ENCODE measurements around the gene THAP3. TPM values are rescaled to one million over a fixed set of nuclear protein-coding genes. Genes with fewer than 3 reads are reported as not detected.

THAP3 gene
- total and polyA plus RNA-seq, 2 of the 8 experiments (the other 6 are each of a cell fraction or from before 2014, with no cell fraction given), result 8.2 to 15.3 TPM

DNA sequence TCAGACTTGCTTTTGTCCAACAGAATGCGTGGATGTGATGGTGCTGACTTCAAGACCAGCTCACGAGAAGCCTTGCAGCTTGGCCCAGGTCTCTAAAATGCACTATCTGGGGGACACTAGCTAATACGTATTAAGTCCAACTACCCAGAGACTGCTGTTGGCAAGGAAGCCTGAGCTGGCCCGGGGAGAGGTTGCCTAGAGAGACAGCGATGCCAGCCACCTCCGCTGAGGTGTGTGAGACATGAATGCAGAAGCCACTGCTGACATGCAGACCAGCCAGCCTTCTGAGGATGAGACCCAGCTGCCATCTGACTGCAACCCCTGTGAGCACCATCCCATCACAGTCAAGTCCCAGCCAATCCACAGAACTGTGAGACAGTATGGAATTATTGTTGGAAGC, 32.5 kb downstream of the THAP3 start (continued):
- TF ChIP-seq, protein P1, sequence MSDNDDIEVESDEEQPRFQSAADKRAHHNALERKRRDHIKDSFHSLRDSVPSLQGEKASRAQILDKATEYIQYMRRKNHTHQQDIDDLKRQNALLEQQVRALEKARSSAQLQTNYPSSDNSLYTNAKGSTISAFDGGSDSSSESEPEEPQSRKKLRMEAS (IDR thresholded peaks at IDR 0.05), result no peak
- TF ChIP-seq GTF2F1 (IDR thresholded peaks at IDR 0.05; ENCODE audit: borderline replicate concordance, low read depth, low read length) (no peak), BCL11A (IDR thresholded peaks at IDR 0.05; ENCODE audit: low read depth in 2 of 2, low read length in 2 of 2) (no peak), SP4 (IDR thresholded peaks at IDR 0.05; ENCODE audit: low read length) (no peak), RNF2 (IDR thresholded peaks at IDR 0.05; ENCODE audit: borderline replicate concordance, low read depth, low read length, missing control alignments, poor library complexity, severe bottlenecking) (no peak), TEAD4 (IDR thresholded peaks at IDR 0.05; ENCODE audit: low read depth, low read length) (no peak), SIN3A (conservative IDR thresholded peaks at IDR 0.05 in 1 of 2, IDR thresholded peaks at IDR 0.05 in 1 of 2; ENCODE audit: low read depth in 1 of 2, low read length in 2 of 2) (no peak)

Data from H1 (cell line).